IgD-negative memory B cell (primary cell): ENCODE data around the gene ATL2. TPM values are rescaled to one million over a fixed set of nuclear protein-coding genes. Genes with fewer than 3 reads are reported as not detected.
"Not testable (repeated sequence)": the region's sequence is repeated elsewhere in the genome, so short reads cannot be mapped to it uniquely, and the experiment has no call there.

Experiments used
- H3K27ac Mint-ChIP-seq, 3 donors: one replicate each; pipeline ENCODE4 v1.8.0; 2020 to 2022; ENCODE audit warnings: mild to moderate bottlenecking in 3 of 3, mixed read lengths in 3 of 3, moderate library complexity in 1 of 3
- H3K27me3 Mint-ChIP-seq: one replicate; pipeline ENCODE4 v1.8.0; 2021; ENCODE audit warnings: mixed read lengths
- H3K36me3 Mint-ChIP-seq: one replicate; pipeline ENCODE4 v1.8.0; 2020; ENCODE audit warnings: mild to moderate bottlenecking, mixed read lengths
- H3K4me1 Mint-ChIP-seq, 3 donors: one replicate each; pipeline ENCODE4 v1.8.0; 2020 to 2022; ENCODE audit warnings: mixed read lengths in 3 of 3, mild to moderate bottlenecking in 1 of 3
- H3K4me3 Mint-ChIP-seq, 4 donors: one replicate each; pipeline ENCODE4 v1.8.0; 2020 to 2022; ENCODE audit warnings: mild to moderate bottlenecking in 4 of 4, mixed read lengths in 4 of 4, moderate library complexity in 3 of 4
- H3K9me3 Mint-ChIP-seq, 3 donors: one replicate each; pipeline ENCODE4 v1.8.0; 2020 to 2021; ENCODE audit warnings: mixed read lengths in 3 of 3, mild to moderate bottlenecking in 1 of 3
- polyA plus RNA-seq: library from polyadenylated mRNA; unstranded; fragments of 300-500 nt; fragmentation: Illumina TruSeq; gene quantifications from one replicate; pipeline ENCODE4 v1.2.3, GENCODE V29; 2021

ATL2 gene
- polyA plus RNA-seq, 1 donor from 2014 or later = 24.6 TPM

DNA sequence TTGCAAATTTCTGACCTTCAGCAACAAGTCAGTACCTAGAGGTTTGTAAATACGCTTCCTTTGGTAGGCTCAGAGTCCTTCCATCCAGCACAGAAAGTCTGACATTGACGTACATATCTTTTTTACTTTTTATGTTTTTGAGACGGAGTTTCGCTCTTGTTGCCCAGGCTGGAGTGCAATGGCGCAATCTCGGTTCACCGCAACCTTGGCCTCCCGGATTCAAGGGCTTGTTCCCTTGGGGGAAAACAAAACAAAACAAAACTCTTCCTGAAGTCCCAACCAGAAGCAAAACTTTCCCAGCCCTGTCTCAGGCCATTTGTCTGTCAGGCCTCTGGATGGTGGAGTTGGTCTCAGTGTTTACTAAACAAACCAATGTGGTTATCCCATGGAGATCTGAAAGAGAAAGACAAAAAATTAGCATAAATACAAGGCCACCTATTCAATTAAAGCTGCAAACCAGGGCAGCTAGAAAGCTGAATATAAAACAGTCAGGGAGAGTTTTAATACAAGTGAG, 29.6 kb upstream of the ATL2 start:
- Mint-ChIP-seq H3K27me3 (peaks cover 10% of the 10 kb centered on the region), H3K36me3 (no peaks in the 10 kb centered on the region), H3K4me3 (peak overlapping the region in 1 of 4 donors; percentile 41), H3K9me3 (no peaks in the 10 kb centered on the region), H3K27ac (no peak overlapping the region), H3K4me1 (peaks cover 16 to 20% (median 18%) of the 10 kb centered on the region in 3 donors)

DNA sequence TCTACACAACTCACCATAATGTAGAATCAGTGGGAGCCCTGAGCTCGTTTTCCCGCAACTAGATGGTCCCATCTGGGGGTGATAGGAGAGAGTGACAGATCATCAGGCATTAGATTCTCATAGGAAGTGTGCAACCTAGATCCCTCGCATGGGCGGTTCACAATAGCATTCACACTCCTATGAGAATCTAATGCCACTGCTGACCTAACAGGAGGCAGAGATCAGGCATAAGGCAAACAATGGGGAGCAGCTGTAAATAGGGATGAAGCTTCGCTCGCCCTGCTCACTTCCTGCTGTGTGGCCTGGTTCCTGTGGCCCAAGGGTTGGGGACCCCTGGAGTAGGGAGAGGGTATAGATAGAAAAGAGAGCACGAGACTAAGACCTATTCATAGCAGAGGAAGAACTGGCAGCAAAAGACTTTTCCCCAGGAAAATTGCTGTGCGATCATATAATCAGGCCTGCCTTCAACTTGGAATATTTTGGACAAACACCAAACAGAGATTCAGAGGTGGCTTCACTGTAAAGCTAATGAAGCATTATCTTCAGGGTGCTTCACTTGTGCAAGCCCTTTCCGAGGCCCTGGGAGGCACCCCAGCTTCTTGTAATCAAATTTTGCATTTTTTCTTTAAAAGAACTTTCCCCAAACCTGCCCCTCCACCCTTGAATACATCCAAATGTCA, 29.0 kb upstream of the ATL2 start:
- no peak overlapping the region for H3K27ac Mint-ChIP-seq
- peaks cover 10% of the 10 kb centered on the region for H3K27me3 Mint-ChIP-seq
- no peaks in the 10 kb centered on the region for H3K36me3 Mint-ChIP-seq

GRCh38 chr2:38400513-38400912, 23.4 kb upstream of the ATL2 start:
- no peak overlapping the region for H3K27ac Mint-ChIP-seq
- H3K4me3 Mint-ChIP-seq = no peak overlapping the region
- no peaks in the 10 kb centered on the region for H3K4me1 Mint-ChIP-seq
- no peaks in the 10 kb centered on the region for H3K36me3 Mint-ChIP-seq
- peaks cover 0 to 4% (median 4%) of the 10 kb centered on the region in 3 donors for H3K9me3 Mint-ChIP-seq
- no peaks in the 10 kb centered on the region for H3K27me3 Mint-ChIP-seq

More for the DNA sequence above, 29.0 kb upstream of the ATL2 start:
- Mint-ChIP-seq H3K9me3 (no peaks in the 10 kb centered on the region), H3K4me3 (peak overlapping the region in 1 of 4 donors; percentile 44), H3K4me1 (peaks cover 16 to 20% (median 18%) of the 10 kb centered on the region in 3 donors)

DNA sequence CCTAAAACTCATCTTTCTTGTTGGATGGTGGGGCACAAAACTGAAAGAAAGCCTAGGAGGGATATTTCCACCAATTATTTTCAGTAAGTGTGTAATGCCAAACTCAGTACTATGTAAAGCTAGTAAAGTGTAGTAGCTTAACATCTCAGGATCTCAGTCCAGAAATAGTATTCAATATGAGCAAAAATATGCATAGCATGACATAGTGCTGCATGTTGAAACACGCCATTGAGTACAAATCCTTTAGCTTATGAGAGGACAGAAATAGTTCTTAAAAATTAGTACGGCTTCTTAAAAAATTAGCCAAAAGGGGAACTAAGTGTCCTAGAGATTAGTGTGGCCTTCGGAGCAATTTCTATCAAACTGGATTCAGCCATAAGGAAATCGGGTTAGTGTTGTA, 21.7 kb upstream of the ATL2 start:
- Mint-ChIP-seq H3K27me3 (no peaks in the 10 kb centered on the region), H3K36me3 (no peaks in the 10 kb centered on the region), H3K9me3 (peaks cover 0 to 4% (median 4%) of the 10 kb centered on the region in 3 donors), H3K4me1 (peaks cover 0 to 5% (median 5%) of the 10 kb centered on the region in 3 donors), H3K4me3 (no peak overlapping the region), H3K27ac (no peak overlapping the region)

DNA sequence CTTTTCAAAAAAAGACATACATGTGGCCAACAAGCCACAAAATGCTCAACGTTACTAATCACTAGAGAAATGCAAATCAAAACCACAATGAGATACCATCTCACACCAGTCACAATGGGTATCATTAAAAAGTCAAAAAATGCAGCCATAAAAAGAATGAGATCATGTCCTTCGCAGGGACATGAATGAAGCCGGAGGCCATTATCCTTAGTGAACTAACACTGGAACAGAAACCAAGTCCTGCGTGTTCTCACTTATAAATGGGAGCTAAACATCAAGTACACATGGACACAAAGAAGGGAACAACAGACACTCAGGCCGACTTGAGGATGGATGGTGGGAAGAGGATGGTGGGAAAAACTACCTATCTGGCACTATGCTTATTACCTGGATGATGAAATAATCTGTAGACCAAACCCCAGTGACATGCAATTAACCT, 17.8 kb upstream of the ATL2 start:
- Mint-ChIP-seq H3K4me3 (no peak overlapping the region), H3K9me3 (peaks cover 0 to 4% (median 0%) of the 10 kb centered on the region in 3 donors), H3K27me3 (peaks cover 17% of the 10 kb centered on the region), H3K36me3 (peaks cover 2% of the 10 kb centered on the region), H3K27ac (no peak overlapping the region), H3K4me1 (peaks cover 0 to 5% (median 5%) of the 10 kb centered on the region in 3 donors)

DNA sequence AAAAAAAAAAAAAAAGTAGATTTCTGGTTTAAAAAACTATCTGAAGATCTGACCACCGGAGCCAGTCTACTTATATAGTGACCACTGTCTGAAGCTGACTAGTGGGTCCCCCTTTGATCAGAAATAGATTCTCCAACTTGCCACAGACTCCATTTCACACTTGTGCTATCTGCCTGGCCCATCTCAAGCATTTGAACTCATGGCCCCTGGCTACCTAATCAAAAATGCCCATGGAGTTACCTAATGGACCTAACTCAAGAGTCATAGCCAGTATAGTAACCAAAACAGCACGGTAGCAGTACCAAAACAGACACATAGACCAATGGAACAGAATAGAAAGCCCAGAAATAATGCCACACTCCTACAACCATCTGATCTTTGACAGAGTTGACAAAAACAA, 17.0 kb upstream of the ATL2 start:
- H3K4me3 Mint-ChIP-seq = no peak overlapping the region
- H3K27me3 Mint-ChIP-seq = peaks cover 20% of the 10 kb centered on the region
- H3K36me3 Mint-ChIP-seq = peaks cover 2% of the 10 kb centered on the region
- H3K9me3 Mint-ChIP-seq = peaks cover 0 to 4% (median 0%) of the 10 kb centered on the region in 3 donors
- H3K4me1 Mint-ChIP-seq = peaks cover 0 to 6% (median 5%) of the 10 kb centered on the region in 3 donors
- no peak overlapping the region for H3K27ac Mint-ChIP-seq

DNA sequence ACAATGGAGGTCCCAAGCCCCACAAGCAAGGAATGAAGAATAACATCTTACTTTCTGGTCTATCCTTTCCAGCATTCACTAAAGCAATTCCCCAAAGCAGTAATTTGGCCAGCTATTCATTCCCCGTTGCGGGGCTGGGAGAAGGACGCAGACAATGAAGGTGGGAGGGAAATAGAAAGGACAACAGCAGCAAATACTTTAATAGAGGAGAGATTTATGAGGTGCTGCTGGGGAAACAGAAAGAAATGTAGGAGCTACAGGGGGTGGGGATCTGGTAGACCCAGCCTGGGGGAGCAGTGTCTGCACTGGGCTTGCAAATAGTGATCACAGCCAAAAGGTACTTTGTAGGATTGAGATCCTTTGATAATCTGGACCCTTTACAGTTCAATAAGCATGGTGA, 13.9 kb upstream of the ATL2 start:
- H3K36me3 Mint-ChIP-seq = peaks cover 2% of the 10 kb centered on the region
- H3K27ac Mint-ChIP-seq = peak overlapping the region in 1 of 3 donors; percentile 54
- no peaks in the 10 kb centered on the region for H3K9me3 Mint-ChIP-seq
- H3K4me3 Mint-ChIP-seq = no peak overlapping the region
- H3K27me3 Mint-ChIP-seq = peaks cover 23% of the 10 kb centered on the region
- peaks cover 5 to 14% (median 10%) of the 10 kb centered on the region in 3 donors for H3K4me1 Mint-ChIP-seq

DNA sequence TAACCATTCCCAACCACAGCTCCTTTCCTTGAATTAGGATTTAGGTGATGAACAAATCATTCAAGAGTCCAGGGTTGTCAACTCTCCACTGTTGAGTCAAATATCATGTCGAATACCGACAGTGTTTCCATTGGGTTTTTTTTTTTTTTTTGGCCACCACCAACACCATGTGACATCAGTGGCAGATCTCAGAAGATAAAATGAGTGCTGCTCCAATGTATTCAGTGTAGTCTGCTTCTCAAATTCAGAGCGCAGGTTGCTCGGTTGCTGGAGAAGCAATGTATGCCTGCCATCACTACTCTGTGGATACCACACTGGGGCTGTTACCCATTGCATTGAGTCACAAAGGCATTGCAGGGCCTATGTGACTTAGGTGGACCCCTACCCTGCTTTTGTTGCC, 10.8 kb upstream of the ATL2 start:
- Mint-ChIP-seq H3K36me3 (peaks cover 2% of the 10 kb centered on the region), H3K9me3 (no peaks in the 10 kb centered on the region), H3K27me3 (peaks cover 21% of the 10 kb centered on the region), H3K4me1 (peaks cover 0 to 10% (median 9%) of the 10 kb centered on the region in 3 donors), H3K27ac (no peak overlapping the region), H3K4me3 (peak overlapping the region in 1 of 4 donors; percentile 52)

DNA sequence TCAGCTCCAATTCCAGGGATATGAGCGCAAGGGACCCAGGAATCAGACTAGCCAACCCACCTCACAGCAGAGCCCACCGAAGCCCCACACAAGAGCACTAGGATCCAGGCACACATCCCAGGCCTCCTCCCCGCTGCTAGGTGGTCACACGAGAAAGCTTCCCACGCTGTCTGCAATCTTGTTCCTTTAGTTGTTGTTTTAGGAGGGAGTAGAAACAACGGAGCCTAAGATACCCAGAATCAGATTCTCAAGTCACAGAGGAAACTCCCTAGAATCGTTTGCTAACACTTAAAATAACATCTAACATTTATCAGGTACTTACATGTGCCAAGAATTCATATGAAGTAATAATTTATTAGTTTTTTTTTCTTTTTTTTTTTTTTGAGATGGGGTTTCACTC, 9.7 kb upstream of the ATL2 start:
- H3K9me3 Mint-ChIP-seq = no peaks in the 10 kb centered on the region
- H3K4me1 Mint-ChIP-seq = peaks cover 0 to 10% (median 9%) of the 10 kb centered on the region in 3 donors
- H3K27me3 Mint-ChIP-seq = peaks cover 19% of the 10 kb centered on the region
- H3K27ac Mint-ChIP-seq = no peak overlapping the region
- H3K36me3 Mint-ChIP-seq = peaks cover 2% of the 10 kb centered on the region
- no peak overlapping the region for H3K4me3 Mint-ChIP-seq

DNA sequence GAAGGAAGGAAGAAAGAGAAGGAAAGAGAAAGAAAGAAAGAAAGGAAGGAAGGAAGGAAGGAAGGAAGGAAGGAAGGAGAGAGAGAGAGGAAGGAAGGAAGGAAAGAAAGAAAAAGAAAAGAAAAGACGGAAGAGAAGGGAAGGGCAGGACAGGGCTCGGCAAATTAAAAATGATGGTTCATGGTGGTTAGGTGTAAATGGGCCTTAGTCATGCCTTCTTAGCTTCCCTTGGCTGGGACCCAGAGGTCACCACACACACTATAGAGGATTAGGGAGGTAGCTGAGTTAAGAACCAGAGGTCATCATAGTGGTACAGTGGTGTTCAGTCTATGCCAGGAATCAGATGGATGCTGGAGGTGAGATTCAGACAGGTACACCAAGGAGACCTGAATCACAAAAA, 9.3 kb upstream of the ATL2 start:
- Mint-ChIP-seq H3K4me3 (no peak overlapping the region), H3K27ac (no peak overlapping the region), H3K27me3 (peaks cover 19% of the 10 kb centered on the region), H3K36me3 (peaks cover 2% of the 10 kb centered on the region), H3K9me3 (no peaks in the 10 kb centered on the region), H3K4me1 (peaks cover 0 to 10% (median 9%) of the 10 kb centered on the region in 3 donors)

DNA sequence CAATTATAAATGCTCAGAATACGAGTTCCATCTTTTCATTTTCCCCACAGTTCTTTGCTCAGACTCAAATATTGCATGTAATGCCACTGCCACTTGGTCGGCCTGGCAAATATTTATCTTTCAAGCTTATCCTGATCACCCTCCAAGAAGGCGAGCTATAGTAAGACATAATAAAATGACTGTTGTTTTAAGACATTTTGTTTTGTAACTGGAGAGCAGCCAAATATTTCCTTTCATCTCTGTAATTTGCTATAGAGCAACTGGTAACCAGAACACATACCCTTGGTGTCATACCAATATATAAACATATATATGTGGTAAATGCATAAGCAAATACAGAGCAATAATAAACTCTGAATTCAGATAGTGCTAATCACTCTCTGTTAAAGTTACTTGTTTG, 7.3 kb upstream of the ATL2 start:
- peak overlapping the region in 1 of 4 donors; percentile 49 for H3K4me3 Mint-ChIP-seq
- no peaks in the 10 kb centered on the region for H3K36me3 Mint-ChIP-seq
- H3K27ac Mint-ChIP-seq = no peak overlapping the region
- no peaks in the 10 kb centered on the region for H3K9me3 Mint-ChIP-seq
- H3K27me3 Mint-ChIP-seq = peaks cover 9% of the 10 kb centered on the region
- peaks cover 0 to 16% (median 10%) of the 10 kb centered on the region in 3 donors for H3K4me1 Mint-ChIP-seq

DNA sequence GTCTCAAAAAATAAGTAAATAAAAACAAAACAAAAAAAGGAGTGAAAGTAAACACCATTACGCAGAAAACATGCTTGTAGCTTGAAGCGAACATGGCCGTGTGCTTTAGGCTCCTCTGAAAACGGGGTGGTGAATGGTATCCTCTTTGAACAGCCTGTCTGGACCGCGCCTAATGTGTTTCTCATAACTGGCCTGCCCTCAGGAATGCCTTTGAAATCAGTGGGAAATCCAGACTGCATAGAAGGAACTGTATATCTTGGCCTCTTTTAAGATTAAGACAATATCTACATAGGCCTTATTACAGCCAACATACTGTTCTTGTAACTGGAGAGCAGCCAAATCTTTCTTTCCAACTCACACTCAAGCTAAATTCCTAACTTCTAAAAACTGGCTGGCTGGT, 6.7 kb upstream of the ATL2 start:
- not testable (repeated sequence) for H3K27me3 Mint-ChIP-seq, H3K9me3 Mint-ChIP-seq, H3K36me3 Mint-ChIP-seq, H3K27ac Mint-ChIP-seq
- peak overlapping the region in 1 of 4 donors; percentile 49 for H3K4me3 Mint-ChIP-seq
- H3K4me1 Mint-ChIP-seq = peaks cover 0 to 13% (median 8%) of the 10 kb centered on the region in 3 donors

DNA sequence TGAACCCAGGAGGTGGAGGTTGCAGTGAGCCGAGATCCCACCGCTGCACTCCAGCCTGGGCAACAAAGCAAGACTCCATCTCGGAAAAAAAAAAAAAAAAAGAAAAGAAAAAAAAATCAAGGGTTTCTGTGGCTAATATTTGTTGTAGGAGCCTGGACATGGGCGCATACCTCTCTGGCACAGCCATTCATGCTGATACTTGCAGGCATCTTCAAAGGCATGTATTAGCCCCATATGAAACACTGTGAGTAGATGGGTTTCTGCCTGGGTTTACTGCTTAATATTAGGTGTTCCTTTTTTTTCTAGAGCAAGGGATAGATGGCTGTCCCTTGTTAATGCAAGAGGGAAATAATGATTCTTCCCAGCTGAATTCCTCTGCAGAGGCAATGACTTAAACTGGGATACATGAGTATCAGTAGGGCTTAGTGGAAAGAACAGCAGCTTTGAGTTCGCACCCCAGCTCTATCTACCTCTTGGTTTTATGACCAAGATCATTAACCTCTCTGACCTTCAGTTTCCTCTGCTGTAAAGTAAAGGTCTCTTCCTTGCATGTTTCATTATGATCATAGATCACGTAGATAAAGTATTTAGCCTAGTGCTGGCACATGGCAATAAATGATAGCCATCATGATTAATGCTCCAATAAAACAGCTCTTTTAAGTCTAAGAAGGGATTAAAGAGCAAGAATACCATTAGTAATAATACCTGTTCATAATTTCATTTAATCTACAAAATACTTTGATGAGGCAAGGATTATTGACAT, 4.5 kb upstream of the ATL2 start:
- H3K9me3 Mint-ChIP-seq = no peaks in the 10 kb centered on the region
- H3K36me3 Mint-ChIP-seq = no peaks in the 10 kb centered on the region
- H3K4me1 Mint-ChIP-seq = peaks cover 1 to 13% (median 5%) of the 10 kb centered on the region in 3 donors
- no peak overlapping the region for H3K27ac Mint-ChIP-seq
- H3K27me3 Mint-ChIP-seq = peaks cover 5% of the 10 kb centered on the region
- H3K4me3 Mint-ChIP-seq = peak overlapping the region in 1 of 4 donors; percentile 28

DNA sequence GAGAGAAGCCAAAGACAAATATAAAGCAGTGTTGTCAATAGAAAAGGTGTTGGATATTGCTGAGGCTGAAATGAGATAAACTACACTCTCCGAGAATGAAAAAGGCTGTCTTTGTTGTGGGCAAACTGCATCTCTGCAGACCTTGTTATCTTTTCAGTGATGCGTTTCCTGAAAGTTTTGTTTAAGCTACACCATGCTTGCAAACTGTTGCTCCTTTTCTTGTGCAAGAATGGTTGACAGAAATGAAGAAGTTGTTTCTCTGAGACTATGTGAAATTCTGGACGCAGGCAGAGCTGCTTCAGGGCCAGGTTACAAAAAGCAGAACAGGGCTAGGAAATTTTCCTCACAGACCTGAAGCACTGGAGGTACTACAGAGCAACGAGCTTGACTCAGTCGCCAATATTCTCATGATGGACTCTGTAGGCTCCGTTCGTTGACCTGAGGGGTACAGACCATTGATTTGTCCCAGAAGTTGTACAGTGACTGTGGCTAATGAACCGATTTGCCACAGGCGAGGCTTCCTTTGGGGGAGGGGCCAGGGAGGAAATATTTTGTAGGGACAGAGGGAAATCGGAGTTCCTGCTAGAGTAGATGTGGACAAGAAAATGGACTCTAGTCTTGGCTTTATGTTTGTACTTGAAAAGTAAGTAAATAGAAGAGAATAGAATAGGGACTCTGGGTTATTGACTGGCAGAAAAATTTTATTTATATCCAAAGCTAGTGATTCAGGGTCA, 3.5 kb upstream of the ATL2 start:
- peak overlapping the region in 2 of 4 donors; percentile 2 to 47 for H3K4me3 Mint-ChIP-seq
- H3K27me3 Mint-ChIP-seq = peaks cover 5% of the 10 kb centered on the region
- H3K9me3 Mint-ChIP-seq = no peaks in the 10 kb centered on the region
- H3K27ac Mint-ChIP-seq = peak overlapping the region in 1 of 3 donors; percentile 27
- H3K36me3 Mint-ChIP-seq = no peaks in the 10 kb centered on the region
- H3K4me1 Mint-ChIP-seq = peaks cover 6 to 19% (median 12%) of the 10 kb centered on the region in 3 donors
